HFFc6 (cell line): Measurements from ENCODE around the gene GAS7. TPM values are rescaled to one million over a fixed set of nuclear protein-coding genes. Genes with fewer than 3 reads are reported as not detected.

Experiments used
- DNase-seq: peaks from one replicate; pipeline ENCODE4 v3.0.0-alpha.2; 2018
- H3K27ac Mint-ChIP-seq: 2 replicates; pipeline ENCODE4 v1.8.0; 2020; ENCODE audit warnings: mild to moderate bottlenecking, mixed read lengths
- H3K27me3 Mint-ChIP-seq: 2 replicates; pipeline ENCODE4 v1.8.0; 2021; ENCODE audit warnings: mild to moderate bottlenecking, moderate library complexity, mixed read lengths; ENCODE audit not compliant: insufficient read depth
- H3K36me3 Mint-ChIP-seq: 2 replicates; pipeline ENCODE4 v1.8.0; 2021; ENCODE audit warnings: low read depth, mixed read lengths
- H3K4me1 Mint-ChIP-seq: 2 replicates; pipeline ENCODE4 v1.8.0; 2020; ENCODE audit warnings: low read depth, mixed read lengths
- H3K4me3 Mint-ChIP-seq: 2 replicates; pipeline ENCODE4 v1.8.0; 2020; ENCODE audit warnings: mild to moderate bottlenecking, moderate library complexity, mixed read lengths
- H3K9me3 Mint-ChIP-seq: 2 replicates; pipeline ENCODE4 v1.8.0; 2020; ENCODE audit warnings: mild to moderate bottlenecking, mixed read lengths
- total RNA-seq, 6 experiments: library from RNA; stranded (reverse); fragmentation: NEBNext Ultra II Directional; extraction: Animal tissue kit (Norgen Biotek cat#: 25700); gene quantifications; 2 replicates in 1 of 6; 3 replicates in 5 of 6; pipeline ENCODE4 v1.2.3, GENCODE V29; 2021
- TF ChIP-seq, protein P1 (sequence below): fragments of 200-600 bp; sonication (generic); IDR thresholded peaks from 2 replicates; pipeline ENCODE4 v1.5.0; 2021; ENCODE audit warnings: antibody characterized with exemption, mild to moderate bottlenecking

The GAS7 gene
- total RNA-seq, 6 experiments from 2014 or later: 1.4 to 7.4 (median 3.1) TPM

DNA sequence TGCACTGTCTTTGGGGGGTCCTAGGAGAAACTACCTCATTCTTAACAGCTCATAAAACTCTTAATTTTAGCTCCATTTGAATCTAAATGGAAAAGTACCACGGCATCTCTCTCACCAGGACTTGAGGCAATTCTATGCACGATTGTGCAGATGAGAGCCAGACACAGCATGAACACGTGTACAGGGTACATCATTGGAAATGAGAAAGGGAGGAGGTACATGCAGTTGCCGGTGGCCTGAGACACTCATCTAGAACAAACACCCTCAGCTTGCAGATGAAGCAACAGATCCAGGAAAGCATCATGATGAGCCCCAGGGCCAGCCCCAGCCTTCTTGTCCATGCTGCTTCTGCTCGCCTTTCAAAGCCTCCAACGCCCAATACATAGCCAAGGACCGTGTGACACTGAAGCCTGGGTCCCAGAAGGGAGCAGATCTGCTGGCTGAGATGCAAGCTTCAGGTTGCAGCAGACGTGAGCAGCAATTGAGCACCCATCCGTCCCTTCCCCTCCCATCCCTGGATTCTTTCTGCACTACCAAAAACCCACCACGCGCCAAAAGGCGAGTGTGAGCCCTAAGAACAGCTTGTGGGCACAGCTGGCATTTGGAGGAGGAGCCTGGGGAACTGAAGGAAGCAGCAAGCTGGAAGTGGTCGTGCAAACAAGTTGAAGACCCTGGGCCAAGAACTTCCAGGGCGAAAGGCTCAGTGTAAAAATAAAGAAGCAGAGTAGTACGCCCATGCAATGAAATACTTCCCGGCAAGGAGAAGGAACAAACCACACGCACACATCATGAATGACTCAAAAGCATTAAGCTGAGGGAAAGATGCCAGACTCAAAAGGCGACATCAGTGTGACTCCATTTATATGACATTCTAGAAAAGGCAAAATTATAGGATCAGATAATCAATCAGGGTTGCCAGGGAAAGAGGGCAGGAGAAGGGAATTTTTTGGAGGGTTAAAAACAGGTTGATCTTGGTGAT is 286.0 kb downstream of the GAS7 start:
- Mint-ChIP-seq H3K36me3 (no peaks in the 10 kb centered on the region), H3K27ac (no peak overlapping the region), H3K4me1 (no peaks in the 10 kb centered on the region; the same call in 1 of the 2 replicates), H3K27me3 (peaks cover 14% of the 10 kb centered on the region; the same call in 1 of the 2 replicates), H3K4me3 (no peak overlapping the region), H3K9me3 (no peaks in the 10 kb centered on the region; the same call in 1 of the 2 replicates)
- TF ChIP-seq, protein P1, sequence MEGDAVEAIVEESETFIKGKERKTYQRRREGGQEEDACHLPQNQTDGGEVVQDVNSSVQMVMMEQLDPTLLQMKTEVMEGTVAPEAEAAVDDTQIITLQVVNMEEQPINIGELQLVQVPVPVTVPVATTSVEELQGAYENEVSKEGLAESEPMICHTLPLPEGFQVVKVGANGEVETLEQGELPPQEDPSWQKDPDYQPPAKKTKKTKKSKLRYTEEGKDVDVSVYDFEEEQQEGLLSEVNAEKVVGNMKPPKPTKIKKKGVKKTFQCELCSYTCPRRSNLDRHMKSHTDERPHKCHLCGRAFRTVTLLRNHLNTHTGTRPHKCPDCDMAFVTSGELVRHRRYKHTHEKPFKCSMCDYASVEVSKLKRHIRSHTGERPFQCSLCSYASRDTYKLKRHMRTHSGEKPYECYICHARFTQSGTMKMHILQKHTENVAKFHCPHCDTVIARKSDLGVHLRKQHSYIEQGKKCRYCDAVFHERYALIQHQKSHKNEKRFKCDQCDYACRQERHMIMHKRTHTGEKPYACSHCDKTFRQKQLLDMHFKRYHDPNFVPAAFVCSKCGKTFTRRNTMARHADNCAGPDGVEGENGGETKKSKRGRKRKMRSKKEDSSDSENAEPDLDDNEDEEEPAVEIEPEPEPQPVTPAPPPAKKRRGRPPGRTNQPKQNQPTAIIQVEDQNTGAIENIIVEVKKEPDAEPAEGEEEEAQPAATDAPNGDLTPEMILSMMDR: no peak
- DNase-seq: no peak

- Mint-ChIP-seq H3K9me3 (no peaks in the 10 kb centered on the region; the same call in 1 of the 2 replicates), H3K27me3 (peaks cover 14% of the 10 kb centered on the region; the same call in 1 of the 2 replicates), H3K4me3 (no peak overlapping the region), H3K4me1 (no peaks in the 10 kb centered on the region; the same call in 1 of the 2 replicates), H3K36me3 (no peaks in the 10 kb centered on the region), H3K27ac (no peak overlapping the region)
- TF ChIP-seq, protein P1: no peak
- no peak for DNase-seq
These were observed 287.3 kb downstream of the GAS7 start for GRCh38 chr17:9911089-9911488.

DNA sequence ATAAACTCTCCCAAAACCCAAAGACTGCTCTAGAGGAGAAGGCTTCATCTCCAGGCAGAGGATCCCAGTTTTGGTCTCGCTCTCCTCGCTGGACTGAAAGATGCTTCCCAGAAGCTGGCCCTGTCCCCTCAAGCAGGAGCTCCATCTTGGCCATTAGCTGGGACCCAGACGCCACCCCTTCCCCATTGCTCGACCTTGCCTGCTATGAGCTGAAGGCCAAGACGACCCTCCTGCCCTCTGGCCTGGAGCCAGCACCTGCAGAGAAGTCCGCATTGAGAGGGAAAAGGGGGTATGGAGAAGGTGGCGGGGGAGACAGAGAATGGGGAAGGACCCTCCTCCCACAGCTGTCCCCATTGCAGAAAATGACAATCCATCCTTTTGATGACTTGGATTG is 289.8 kb downstream of the GAS7 start:
- Mint-ChIP-seq H3K27ac (no peak overlapping the region), H3K27me3 (peaks cover 16% of the 10 kb centered on the region; the same call in 1 of the 2 replicates), H3K9me3 (no peaks in the 10 kb centered on the region; the same call in 1 of the 2 replicates), H3K36me3 (no peaks in the 10 kb centered on the region), H3K4me1 (no peaks in the 10 kb centered on the region; the same call in 1 of the 2 replicates), H3K4me3 (no peak overlapping the region)
- no peak for DNase-seq
- TF ChIP-seq, protein P1: no peak

DNA sequence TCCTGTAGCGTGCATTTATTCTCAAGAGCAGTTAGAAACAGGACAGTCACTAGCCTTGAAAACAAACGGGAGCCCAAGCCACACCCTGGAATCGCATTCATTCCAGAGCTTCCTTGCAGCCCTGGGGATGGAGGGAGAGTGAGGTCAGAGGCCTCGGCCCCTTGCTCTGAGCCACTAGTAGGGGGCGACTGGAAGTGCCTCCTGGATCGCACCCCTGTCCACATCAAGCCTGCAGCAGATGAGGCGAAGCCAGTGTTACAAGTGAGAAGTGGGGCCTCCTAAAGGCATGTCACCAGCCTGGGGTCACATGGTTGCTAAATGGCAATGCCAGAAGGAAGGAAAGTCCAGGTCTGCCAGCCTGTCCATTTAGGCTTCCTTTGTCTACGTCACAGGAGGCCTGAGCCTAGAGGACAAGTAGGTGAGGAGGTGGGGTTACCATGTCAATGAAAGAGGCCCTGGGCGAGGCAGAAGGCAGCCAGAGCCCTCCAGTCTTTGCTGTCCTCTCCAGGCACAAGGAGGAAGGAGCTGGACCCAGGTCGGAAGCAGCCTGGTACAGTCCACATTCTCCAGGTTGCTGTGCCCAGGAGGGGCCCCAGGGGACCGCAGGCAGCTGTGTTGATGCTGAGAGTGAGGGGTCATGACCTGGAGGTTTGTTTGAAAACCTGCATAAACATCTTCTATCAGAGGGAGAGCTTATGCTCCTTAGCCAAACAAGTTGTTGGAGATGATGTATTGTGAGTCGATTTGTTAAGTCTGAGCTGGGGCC is 290.3 kb downstream of the GAS7 start:
- Mint-ChIP-seq H3K9me3 (no peaks in the 10 kb centered on the region; the same call in 1 of the 2 replicates), H3K4me1 (no peaks in the 10 kb centered on the region; the same call in 1 of the 2 replicates), H3K36me3 (no peaks in the 10 kb centered on the region), H3K27me3 (peaks cover 16% of the 10 kb centered on the region), H3K4me3 (no peak overlapping the region), H3K27ac (no peak overlapping the region)
- TF ChIP-seq, protein P1: no peak
- DNase-seq: no peak

- no peak for DNase-seq
- H3K27me3 Mint-ChIP-seq: peaks cover 12% of the 10 kb centered on the region
- H3K4me3 Mint-ChIP-seq: no peak overlapping the region
- no peak overlapping the region for H3K27ac Mint-ChIP-seq
- TF ChIP-seq, protein P1: no peak
- no peaks in the 10 kb centered on the region for H3K36me3 Mint-ChIP-seq
- H3K9me3 Mint-ChIP-seq: no peaks in the 10 kb centered on the region; the same call in 1 of the 2 replicates
- peaks cover 5% of the 10 kb centered on the region; the same call in 1 of the 2 replicates for H3K4me1 Mint-ChIP-seq
These were observed 291.3 kb downstream of the GAS7 start for GRCh38 chr17:9907131-9907530.
